ENCODE measurements around the gene MYH14.
"Not testable (repeated sequence)": the region's sequence is repeated elsewhere in the genome, so short reads cannot be mapped to it uniquely, and the experiment has no call there.

Gene MYH14

DNA sequence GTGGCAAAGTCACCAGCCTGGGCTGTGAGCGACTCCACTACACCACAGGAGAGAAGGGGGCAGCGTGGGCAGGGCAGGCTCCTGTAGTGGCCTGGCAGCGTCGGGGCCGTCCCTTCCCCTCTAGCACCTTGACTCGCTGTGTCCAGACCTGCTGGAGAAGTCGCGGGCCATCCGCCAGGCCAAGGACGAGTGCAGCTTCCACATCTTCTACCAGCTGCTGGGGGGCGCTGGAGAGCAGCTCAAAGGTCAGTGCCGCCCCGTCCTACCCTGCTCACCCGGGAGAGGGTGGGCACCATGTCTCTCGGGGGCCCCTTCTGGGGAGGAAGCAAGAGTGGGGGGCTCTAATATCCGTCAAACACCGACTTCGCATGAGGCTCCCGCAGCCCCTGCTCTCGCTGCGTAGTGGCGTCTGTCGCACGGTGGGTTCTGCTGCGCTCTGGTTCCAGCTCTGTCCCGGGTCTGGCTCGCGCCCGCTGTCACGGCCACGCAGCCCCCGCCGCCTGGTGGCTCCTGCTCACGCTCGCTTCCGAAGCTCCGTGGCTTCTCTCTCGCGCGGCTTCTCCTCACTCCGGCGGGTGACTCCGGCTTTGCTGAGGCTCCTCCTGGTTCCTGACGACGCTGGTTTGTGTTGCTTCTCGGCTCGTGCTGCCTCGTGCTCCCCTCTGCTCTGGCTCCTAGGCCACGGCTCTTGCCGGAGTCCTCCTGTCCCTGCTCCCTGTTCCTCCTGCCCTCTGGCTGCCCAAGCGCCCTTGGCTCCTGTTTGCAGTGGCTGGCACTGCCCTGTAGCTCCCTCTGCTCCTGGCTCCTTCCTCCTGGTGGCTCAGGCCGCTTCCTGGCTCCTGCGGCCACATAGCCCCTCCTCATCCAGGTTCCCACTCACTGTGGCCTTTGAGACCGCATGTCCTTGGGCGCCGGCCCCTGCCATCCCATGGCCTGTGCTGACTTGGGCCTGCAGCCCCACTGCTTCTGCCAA lies 27.2 kb downstream of the MYH14 start:
- no peak for DNase-seq

DNA sequence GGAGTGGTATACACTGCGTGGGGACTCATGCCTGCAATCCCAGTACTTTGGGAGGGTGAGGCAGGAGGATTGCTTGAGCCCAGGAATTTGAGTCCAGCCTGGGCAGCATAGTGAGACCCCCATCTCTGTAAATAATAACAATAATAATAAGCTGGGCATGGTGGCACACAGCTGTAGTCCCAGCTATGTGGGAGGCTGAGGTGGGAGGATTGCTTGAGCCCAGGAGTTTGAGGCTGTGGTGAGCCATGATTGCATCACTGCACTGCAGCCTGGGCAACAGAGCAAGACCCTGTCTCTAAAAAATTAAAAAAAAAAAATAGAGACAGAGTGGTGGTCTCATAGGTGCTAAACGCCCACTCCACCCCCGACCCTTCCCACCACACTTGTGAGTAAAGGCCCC lies 28.0 kb downstream of the MYH14 start:
- not testable (repeated sequence) for DNase-seq

DNA sequence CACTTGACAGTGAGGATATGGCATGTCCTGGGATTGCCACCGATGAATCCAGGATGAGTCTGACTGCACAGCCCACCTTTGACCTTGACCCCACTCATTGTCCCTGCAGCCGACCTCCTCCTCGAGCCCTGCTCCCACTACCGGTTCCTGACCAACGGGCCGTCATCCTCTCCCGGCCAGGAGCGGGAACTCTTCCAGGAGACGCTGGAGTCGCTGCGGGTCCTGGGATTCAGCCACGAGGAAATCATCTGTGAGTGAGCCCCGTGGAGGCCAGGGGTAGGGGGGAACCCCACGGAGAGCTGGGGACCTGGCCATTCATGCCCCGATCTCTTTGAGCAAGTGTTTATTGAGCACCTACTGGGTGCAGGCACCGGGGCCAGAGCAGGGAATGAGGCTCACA lies 28.4 kb downstream of the MYH14 start:
- DNase-seq: no peak

DNA sequence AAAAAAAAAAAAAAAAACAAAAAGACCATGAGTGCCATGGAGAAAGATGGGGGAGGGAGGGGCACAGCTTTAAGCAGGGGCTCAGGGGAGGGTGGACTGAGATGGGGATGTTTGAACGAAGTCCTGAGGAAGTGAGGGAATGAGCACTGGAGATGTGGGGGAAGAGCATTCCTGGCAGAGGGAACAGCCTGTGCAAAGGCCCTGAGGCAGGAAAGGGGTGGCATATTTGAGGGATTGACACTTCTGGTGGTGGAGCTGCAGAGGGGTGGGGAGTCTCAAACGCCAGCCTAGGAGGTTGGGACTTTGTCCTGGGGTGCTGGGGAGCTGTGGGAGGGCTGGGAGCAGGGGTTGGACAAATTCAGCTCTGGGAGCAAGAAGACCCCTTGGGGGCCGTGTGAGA lies 29.2 kb downstream of the MYH14 start:
- no peak for DNase-seq

DNA sequence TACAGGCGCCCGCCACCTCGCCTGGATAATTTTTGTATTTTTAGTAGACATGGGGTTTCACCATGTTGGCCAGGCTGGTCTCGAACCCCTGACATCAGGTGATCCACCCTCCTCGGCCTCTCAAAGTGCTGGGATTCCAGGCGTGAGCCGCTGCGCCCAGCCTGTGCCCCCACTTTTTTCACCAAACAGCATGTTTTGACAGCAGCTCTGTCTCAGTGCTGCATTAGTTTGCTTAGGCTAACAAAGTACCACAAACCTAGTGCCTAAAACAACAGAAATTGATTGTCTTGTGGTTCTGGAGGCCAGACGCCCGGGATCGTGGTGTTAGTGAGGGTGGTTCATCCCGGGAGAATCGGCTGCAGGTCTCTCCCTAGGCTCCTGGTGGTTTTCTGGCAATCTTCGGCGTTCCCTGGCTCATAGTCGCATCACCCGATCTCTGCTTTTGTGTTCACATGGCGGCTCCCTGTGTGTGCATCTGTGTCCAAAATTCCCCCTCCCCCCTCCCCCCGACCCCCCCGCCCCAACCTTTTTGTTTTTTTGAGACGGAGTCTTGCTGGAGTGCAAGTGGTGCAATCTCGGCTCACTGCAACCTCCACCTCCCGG lies 30.0 kb downstream of the MYH14 start:
- no peak for DNase-seq

DNA sequence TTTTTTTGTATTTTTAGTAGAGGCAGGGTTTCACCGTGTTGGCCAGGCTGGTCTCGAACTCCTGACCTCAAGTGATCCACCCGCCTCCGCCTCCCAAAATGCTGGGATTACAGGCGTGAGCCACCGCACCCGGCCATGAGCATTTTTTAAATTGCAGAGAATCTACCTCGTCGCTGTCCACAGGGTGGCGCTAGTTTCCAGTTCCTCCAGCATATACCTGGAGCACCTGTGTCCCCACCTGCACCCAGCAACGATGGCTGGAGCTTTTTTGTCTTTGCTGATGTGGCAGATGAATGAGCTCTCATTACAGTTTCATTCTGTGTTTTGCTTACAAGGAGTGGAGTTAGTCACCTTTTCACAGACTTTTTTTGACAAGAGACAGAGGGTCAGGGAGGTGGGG lies 34.1 kb downstream of the MYH14 start:
- DNase-seq: not testable (repeated sequence)

DNA sequence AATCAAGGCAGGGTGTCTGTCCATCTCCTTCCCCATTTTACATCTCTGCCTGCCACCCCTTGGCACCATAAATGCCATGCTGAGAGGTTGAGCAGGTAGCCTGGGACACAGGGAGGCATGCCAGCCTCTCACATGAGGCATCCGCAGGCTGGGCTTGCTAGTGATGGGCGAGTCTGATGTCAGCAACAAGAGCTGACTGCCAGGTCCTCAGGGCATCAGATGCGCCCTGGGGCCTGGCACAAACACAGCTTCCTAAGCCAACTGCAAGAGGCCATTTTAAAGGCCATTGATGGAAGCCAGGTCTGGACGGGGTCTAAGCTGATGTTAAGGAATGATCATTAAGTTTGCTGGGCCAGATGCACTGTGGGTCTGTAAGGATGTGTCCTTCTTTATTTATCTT lies 34.6 kb downstream of the MYH14 start:
- no peak for DNase-seq

DNA sequence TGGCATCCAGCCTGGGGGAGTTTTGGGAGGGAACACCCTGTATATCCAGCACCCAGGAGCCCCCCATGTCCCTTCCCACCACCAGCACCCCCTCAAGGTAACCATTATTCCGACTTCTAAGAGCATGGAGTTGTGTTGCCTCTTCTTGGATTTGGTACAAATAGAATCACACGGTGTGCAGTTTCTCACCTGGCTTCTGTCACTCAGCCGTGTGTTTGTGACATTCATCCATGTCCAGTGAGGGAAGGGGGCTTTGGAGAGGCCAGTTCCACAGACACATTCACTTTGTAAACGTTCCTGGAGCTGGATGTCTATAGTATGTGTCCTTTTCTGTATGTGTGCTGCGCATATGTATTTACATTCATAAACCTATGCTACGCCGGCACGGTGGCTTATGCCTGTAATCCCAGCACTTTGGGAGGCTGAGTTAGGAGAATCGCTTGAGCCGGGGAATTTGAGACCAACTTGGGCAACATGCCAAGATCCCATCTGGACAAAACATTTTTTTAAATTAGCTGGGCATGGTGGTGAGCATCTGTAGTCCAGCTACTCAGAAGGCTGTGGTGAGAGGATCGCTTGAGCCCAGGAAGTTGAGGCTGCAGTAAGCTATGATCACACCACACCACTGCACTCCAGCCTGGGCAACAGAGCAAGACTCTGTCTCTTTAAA lies 36.6 kb downstream of the MYH14 start:
- no peak for DNase-seq

DNA sequence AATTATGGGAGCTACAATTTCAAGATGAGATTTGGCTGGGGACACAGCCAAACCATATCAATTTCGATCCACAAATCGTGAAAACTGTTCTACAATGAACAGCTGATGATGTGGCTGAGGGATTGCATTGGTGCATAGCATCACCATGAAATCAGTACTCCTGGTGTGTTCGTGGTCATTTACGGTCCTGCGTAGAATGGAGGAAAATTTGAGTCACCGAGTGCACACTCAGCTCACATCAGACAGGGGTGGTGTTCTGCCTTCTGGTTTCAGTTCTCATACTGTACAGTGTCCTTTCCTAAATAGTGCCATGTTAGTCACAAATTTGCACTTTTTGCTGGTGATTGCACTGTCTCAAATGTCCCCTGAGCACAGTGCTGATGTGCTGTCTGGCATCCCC lies 39.2 kb downstream of the MYH14 start:
- no peak for DNase-seq

DNA sequence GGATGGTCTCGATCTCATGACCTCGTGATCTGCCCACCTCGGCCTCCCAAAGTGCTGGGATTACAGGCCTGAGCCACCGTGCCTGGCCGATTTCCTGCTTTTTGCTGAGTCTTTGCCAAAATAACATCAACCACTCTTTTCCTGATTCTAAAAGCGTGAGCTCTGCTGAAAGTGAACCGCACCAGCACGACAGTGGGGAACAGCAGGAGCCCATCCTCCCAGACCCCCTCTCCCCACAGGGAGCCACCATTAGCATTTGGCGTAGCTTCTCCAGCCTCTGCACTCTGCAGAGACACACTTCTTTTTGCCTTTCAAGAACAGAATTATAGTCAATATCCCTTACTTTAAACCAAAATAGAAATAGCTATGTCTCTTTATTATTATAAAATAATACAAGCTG lies 41.3 kb downstream of the MYH14 start:
- no peak for DNase-seq

DNA sequence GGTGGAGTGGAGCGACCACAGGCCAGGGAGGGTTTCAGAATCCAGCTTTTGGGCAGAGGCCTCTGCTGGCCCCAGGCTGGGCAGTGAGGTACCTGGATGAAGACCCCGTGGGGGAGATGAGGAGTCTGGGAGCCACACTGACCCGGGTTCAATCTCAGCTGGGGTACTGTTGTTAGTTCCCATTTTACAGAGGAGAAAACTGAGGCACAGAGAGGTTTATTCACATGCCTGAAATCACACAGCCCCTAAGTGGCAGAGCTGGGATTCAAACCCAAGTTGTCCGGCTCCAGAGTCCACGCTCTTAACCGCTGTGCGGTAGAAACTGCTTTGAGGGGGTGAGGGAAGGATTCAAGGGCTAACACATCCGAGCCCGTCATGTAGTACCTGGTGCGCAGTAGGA lies 45.0 kb downstream of the MYH14 start:
- no peak for DNase-seq

DNA sequence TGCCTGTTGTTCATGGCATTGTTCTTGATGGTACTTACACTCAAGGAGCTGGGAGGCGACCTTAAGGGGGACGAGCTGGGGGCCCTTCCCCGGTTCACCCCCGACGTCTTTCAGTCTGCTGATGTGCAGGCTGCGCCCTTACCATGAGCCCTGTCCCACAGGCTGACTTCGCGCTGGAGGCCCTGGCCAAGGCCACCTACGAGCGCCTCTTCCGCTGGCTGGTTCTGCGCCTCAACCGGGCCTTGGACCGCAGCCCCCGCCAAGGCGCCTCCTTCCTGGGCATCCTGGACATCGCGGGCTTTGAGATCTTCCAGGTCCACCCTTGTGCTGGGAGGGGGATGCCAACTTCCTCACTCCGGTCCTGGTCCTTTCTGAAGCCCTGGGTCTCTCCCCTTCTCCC lies 45.4 kb downstream of the MYH14 start:
- no peak for DNase-seq

DNA sequence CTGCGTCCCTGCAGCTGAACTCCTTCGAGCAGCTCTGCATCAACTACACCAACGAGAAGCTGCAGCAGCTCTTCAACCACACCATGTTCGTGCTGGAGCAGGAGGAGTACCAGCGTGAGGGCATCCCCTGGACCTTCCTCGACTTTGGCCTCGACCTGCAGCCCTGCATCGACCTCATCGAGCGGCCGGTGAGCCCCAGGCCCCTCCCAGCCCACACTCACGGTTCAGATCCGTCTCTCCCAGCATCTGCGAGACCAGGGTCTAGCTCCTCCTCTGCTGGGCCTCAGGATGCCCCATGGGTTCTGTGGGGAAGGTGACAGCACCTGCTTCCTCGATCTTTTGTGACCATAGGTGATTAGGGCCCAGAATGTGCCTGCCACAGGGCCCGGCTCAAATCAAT lies 46.2 kb downstream of the MYH14 start:
- DNase-seq: no peak

DNA sequence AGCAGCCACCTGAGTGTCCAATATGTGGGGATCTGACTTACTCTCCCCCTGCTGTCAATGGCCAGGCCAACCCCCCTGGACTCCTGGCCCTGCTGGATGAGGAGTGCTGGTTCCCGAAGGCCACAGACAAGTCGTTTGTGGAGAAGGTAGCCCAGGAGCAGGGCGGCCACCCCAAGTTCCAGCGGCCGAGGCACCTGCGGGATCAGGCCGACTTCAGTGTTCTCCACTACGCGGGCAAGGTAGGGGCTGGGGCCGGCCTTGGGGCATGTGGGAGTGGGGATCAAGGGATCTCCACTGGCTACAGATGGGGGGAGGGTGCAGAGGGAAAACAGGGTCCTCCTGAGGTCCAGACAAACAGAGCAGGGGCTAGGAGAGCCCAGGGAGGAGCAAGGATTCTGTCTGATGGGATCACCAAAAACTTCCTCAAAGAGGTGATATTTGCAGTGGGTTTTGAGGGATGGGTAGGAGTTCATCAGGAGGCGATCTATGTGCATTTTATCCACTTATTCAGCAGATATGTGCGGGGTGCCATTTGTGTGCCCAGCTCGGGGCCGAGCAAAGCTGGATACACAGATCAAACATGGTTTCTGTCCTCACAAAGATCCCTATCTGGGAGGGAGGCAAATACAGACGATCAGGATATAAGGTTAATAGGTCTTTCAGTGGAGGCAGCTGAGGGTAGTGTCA lies 47.2 kb downstream of the MYH14 start:
- no peak for DNase-seq

DNA sequence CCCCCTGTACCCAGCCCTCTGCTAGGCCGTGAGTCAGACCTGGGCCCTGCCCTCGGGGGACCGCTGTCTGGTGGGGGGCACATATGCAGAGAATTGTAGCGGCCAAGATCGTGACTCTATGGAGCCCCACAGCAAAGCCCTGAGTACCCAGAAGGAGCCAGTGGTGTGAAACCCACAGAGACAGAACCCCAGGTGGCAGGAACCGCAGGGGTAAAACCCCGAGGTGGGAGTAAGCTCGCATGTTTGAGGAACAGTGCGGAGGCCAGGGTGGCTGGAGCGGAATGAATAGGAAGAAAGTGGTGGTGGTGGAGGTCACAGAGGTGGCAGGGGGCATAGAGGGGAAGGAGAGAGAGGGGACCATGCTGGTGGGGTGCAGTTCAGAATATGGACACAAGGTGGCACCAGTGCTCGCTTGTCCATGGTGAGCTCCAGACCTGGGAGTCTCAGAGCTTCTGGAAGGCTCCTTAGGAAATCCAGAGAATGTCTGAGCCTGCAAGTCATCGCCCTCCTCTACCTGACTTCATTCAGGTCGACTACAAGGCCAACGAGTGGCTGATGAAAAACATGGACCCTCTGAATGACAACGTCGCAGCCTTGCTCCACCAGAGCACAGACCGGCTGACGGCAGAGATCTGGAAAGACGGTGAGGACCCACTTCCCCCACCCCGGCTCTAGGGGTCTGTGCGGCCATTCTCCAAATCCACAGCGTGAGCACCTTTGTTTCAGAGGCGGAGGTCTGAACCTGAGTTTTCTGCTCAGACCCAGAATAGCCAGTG lies 48.9 kb downstream of the MYH14 start:
- DNase-seq: peak in 1 of 2 donors; percentile 22

DNA sequence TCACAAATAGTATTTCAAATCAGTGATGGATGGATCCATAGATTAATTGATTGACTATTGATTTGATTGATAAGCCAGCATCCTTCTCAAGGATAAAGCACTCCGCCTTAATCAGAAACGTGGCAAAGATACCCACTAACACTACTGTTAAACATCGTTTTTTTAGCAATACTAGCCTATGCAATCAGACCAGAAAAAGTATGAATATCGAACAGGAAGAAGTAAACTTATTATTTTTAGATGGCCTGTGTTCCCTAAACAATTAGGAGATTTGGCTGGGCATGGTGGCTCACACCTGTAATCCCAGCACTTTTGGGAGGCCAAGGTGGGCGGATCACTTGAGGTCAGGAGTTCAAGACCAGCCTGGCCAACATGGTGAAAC lies 49.5 kb downstream of the MYH14 start:
- DNase-seq: no peak

DNA sequence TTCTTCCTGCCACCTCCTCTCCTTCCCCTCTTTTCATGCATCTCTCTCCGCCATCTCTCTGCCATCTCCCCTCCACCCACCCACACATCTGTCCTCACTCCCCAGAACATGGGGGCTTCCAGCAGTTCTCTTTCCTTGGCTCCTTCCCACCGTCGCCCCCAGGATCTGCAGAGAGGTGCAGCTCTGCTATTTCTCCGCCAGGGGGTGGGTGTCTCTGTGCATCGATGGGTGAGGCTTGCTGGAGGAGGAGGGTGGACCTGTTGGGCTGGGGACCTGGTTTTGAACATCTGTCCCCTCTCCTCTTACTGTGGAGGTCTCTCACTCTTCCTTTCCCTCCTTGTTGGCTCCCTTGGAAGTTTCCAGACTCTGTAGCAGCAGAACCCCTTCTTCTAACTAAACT lies 51.7 kb downstream of the MYH14 start:
- no peak for DNase-seq

DNA sequence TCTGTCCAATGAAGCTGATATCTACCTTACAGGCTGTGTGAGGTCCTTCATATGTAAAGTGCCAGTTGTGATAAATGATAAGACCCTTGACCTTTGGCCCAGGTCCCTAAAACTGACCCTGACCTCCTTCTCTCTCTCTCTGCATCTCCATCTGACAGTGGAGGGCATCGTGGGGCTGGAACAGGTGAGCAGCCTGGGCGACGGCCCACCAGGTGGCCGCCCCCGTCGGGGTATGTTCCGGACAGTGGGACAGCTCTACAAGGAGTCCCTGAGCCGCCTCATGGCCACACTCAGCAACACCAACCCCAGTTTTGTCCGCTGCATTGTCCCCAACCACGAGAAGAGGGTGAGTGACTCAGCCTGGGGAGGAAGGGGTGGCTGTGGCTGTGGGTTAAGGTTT lies 53.7 kb downstream of the MYH14 start:
- DNase-seq: no peak

DNA sequence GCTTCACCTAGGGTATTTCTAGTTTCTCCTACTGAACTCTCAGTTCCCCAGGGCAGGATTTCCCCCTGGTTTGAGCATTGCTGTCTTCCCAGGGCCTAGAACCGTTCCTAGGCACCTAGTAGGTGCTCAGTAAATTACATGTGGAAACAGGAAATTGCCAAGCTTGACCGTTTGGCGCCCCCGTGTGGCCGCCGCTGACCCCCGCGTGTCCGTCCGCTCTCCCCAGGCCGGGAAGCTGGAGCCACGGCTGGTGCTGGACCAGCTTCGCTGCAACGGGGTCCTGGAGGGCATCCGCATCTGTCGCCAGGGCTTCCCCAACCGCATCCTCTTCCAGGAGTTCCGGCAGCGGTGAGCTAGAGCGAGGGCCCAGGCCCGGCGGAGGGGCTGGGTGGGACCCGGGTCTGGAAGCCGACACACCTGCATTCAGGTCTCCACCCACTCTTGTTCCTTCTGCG lies 55.5 kb downstream of the MYH14 start:
- DNase-seq: peak in 1 of 2 donors; percentile 15

DNA sequence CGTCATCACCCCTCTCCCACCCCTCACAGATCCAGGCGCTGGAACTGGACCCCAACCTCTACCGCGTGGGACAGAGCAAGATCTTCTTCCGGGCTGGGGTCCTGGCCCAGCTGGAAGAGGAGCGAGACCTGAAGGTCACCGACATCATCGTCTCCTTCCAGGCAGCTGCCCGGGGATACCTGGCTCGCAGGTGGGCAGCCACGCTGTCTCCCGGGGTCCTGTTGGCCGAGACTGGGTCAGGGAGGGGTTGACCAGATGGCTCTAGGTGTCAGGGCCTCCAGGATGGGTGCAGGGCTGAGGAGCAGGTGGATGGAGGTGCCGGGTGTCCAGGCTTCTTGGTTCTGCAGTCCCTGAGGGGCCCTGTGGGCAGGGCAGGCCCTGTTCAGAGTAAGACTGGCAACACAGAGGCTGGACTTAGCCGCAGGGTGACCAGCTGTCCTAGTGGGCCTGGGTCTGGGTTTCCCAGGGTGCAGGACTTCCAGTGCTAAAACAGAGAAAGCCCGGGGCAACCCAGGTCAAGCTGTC lies 58.1 kb downstream of the MYH14 start:
- no peak for DNase-seq

DNA sequence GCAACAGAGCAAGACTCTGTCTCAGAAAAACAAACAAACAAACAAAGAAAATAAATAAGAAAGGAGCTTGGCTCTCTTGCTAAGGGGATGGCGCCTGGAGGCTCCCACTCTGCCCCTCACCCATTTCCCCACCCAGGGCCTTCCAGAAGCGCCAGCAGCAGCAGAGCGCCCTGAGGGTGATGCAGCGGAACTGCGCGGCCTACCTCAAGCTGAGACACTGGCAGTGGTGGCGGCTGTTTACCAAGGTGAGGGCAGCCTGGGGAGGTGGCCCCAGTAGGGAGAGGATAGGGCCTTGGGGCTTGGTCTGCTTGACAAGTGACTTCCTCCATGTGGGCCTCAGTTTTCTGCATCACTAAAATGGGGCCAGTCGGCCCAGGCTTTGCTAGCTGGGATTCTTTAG lies 59.8 kb downstream of the MYH14 start:
- DNase-seq: no peak
